ENCODE data around the gene SYDE2.
"Not testable (repeated sequence)": the region's sequence is repeated elsewhere in the genome, so short reads cannot be mapped to it uniquely, and the experiment has no call there.

Gene SYDE2

GRCh38 chr1:85198864-85199263 is 2.0 kb downstream of the SYDE2 start:
- DNase-seq (ENCODE audit: extremely low read depth, low read depth): no peak
- TF ChIP-seq, protein P1, sequence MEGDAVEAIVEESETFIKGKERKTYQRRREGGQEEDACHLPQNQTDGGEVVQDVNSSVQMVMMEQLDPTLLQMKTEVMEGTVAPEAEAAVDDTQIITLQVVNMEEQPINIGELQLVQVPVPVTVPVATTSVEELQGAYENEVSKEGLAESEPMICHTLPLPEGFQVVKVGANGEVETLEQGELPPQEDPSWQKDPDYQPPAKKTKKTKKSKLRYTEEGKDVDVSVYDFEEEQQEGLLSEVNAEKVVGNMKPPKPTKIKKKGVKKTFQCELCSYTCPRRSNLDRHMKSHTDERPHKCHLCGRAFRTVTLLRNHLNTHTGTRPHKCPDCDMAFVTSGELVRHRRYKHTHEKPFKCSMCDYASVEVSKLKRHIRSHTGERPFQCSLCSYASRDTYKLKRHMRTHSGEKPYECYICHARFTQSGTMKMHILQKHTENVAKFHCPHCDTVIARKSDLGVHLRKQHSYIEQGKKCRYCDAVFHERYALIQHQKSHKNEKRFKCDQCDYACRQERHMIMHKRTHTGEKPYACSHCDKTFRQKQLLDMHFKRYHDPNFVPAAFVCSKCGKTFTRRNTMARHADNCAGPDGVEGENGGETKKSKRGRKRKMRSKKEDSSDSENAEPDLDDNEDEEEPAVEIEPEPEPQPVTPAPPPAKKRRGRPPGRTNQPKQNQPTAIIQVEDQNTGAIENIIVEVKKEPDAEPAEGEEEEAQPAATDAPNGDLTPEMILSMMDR (IDR thresholded peaks at IDR 0.05; ENCODE audit: low read depth, low read length): no peak

GRCh38 chr1:85196358-85196757 is 4.5 kb downstream of the SYDE2 start:
- DNase-seq (ENCODE audit: extremely low read depth, low read depth): no peak
- TF ChIP-seq, protein P1 (IDR thresholded peaks at IDR 0.05; ENCODE audit: low read depth, low read length): no peak

DNA sequence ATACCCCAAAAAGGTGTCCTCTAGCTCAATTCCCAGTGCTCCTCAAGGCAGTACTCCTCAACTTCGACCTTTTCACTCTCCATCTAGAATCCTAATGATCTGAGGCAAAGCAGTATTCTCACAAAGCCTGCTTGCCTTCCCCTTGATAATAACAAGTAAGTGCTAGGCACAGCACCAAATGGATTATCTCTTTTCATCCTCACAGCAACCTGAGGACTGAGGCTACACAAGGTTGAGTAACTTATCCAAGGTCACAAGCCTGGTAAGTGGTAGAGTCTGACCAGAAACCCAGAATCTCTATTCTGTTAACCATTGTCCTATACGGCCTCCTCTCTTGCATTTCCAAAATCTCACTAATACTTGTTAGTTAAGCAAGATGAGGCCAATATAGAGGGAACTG is 5.1 kb downstream of the SYDE2 start:
- no peak for DNase-seq (ENCODE audit: extremely low read depth, low read depth)
- TF ChIP-seq, protein P1 (IDR thresholded peaks at IDR 0.05; ENCODE audit: low read depth, low read length): no peak

DNA sequence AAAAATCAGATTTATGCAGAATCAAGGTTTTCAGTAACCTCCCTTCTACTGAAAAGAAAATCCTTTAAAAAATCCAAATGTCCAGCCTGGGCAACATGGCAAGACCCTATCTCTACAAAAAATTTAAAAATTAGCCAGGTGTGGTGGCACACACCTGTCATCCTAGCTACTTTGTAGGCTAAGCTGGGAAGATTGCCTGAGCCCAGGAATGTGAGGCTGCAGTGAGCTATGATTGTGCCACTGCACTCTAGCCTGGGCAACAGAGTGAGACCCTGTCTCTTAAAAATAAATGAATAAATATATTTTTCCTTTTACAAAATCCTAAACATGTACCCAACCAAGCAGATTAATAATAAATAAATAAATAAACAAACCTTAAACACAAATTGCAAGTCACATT is 8.7 kb downstream of the SYDE2 start:
- not testable (repeated sequence) for DNase-seq (ENCODE audit: extremely low read depth, low read depth)

DNA sequence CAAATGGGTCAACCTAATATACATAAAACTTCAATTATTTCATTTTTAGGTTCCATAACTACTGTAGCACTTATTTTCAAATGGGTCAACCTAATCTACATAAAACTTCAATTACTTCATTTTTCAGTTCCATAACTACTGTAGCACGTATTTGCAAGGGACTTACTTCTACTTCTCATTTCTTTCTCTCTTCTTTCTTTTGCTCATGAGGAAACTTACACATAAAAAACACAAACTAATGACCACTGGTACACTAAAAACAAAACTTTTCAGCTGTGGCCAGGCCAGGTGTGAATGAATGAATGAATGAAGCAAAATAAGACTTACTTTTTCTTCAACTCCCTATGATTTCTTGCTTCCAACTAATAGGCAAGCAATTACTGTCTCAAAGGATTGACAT is 11.7 kb downstream of the SYDE2 start:
- TF ChIP-seq, protein P1 (IDR thresholded peaks at IDR 0.05; ENCODE audit: low read depth, low read length): no peak
- no peak for DNase-seq (ENCODE audit: extremely low read depth, low read depth)

- no peak for DNase-seq (ENCODE audit: extremely low read depth, low read depth)
- TF ChIP-seq, protein P1 (IDR thresholded peaks at IDR 0.05; ENCODE audit: low read depth, low read length): no peak
Observed at GRCh38 chr1:85188530-85188929, 12.3 kb downstream of the SYDE2 start.

- DNase-seq (ENCODE audit: extremely low read depth, low read depth): not testable (repeated sequence)
Observed at GRCh38 chr1:85187021-85187420, 13.8 kb downstream of the SYDE2 start.

DNA sequence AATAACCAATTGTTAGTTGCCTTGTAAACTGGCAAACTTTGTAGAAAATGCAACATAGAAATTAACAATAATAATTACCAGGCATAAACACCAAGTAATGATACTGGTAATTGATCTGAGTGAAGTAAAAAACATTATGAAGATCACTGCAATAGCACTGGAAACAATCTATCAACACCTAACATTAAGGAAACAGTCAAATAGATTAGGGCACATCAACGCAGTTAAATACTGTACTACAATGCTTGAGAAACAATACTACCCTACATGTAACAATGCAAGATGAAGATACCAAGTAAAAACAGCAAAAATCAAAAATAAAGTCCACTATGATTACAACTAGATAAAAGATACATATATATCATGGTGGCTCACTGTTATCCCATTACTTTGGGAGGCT is 16.6 kb downstream of the SYDE2 start:
- TF ChIP-seq, protein P1 (IDR thresholded peaks at IDR 0.05; ENCODE audit: low read depth, low read length): no peak
- DNase-seq (ENCODE audit: extremely low read depth, low read depth): no peak

- no peak for DNase-seq (ENCODE audit: extremely low read depth, low read depth)
- TF ChIP-seq, protein P1 (IDR thresholded peaks at IDR 0.05; ENCODE audit: low read depth, low read length): no peak
Observed at GRCh38 chr1:85182700-85183099, 18.1 kb downstream of the SYDE2 start.
